ENCODE data around the gene GFM1. TPM values are rescaled to one million over a fixed set of nuclear protein-coding genes. Genes with fewer than 3 reads are reported as not detected.

The GFM1 gene
- total and polyA plus RNA-seq, 2 donors (not counting 3 experiments of a cell fraction or from before 2014, with no cell fraction given): 14.9 to 68.6 TPM

DNA sequence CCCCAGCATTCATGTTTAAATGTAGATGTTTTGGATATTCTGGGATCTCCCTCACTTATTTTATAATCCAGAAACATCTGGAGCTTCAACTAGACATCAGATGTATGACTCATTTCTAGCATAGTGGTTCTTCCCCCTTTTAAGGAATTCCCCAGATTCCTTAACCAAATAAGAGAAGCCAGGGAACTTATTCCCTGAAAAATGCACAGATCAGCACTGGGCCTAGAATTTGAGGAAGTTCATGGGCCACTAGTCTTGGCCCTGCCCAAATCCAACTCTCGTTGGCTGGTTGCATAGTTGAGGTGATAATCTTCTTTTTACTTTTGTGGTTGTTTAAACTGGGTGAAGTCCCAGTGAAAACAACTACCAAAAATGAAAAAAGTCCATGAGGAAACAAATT, 67.6 kb downstream of the GFM1 start:
- Histone ChIP-seq H3K4me1 (ENCODE audit: control insufficient read depth, extremely low read depth, insufficient read depth, low read length) (peaks cover 42% of the 10 kb centered on the region), H3K27ac (ENCODE audit: insufficient read depth, low read depth, low read length) (peak overlapping the region; percentile 70), H3K36me3 (ENCODE audit: control insufficient read depth in 2 of 2, extremely low read depth in 1 of 2, insufficient read depth in 2 of 2, low read length in 2 of 2) (no peaks in the 10 kb centered on the region), H3K4me3 (replicated peaks in 1 of 3; ENCODE audit: insufficient read depth in 1 of 3, low read depth in 1 of 3, low read length in 3 of 3) (no peak overlapping the region), H3K9me3 (replicated peaks; ENCODE audit: control insufficient read depth, insufficient read depth, low read length) (no peaks in the 10 kb centered on the region), H3K4me2 (ENCODE audit: insufficient read depth, low read length) (no peak overlapping the region), H4K20me1 (replicated peaks; ENCODE audit: control insufficient read depth, extremely low read depth, insufficient read depth, low read length) (no peaks in the 10 kb centered on the region), H3K9ac (replicated peaks; ENCODE audit: extremely low read depth, insufficient read depth, low read length) (no peak overlapping the region), H3K79me2 (ENCODE audit: control insufficient read depth, insufficient read depth, low read length) (no peaks in the 10 kb centered on the region), H3K9me1 (replicated peaks; ENCODE audit: control insufficient read depth, extremely low read depth, insufficient read depth, low read length) (no peaks in the 10 kb centered on the region), H2AFZ (ENCODE audit: low read depth, low read length) (no peak overlapping the region), H3K27me3 (ENCODE audit: control insufficient read depth in 2 of 2, insufficient read depth in 2 of 2, low read length in 2 of 2) (no peaks in the 10 kb centered on the region)
- FAIRE-seq (no peak), DNase-seq (ENCODE audit: low read depth, low spot score) (peak; percentile 58)
- ChIA-PET POLR2A (no interaction called here), CTCF (interaction anchor here (0.7 to 3.8 kb wide), 6 partner anchors 11 to 77 kb away, joined by 3 to 29 read pairs (median 4); partner anchors contain the start of gene RARRES1)
- intact Hi-C loops (cut with micrococcal nuclease) (loop anchor here (2.0 to 10.0 kb wide), 3 partner anchors 39 to 1053 kb away; partner anchors contain the start of gene LXN), dilution Hi-C loops (cut with MboI; ENCODE audit: extremely low pct_ligation_motif_present, low sequenced_read_pairs) (no loop called here)
- BruUV-seq (replicated peaks): no TSS peak
- TF ChIP-seq FOS (IDR thresholded peaks at IDR 0.05; ENCODE audit: borderline replicate concordance, insufficient read depth, low read length) (peak; percentile 50), JUN (IDR thresholded peaks at IDR 0.05; ENCODE audit: borderline replicate concordance, insufficient read depth, insufficient read length, low read depth) (peak; percentile 59), MYC (IDR thresholded peaks at IDR 0.05; ENCODE audit: low read depth, low read length) (no peak)
- TF ChIP-seq, protein P1, sequence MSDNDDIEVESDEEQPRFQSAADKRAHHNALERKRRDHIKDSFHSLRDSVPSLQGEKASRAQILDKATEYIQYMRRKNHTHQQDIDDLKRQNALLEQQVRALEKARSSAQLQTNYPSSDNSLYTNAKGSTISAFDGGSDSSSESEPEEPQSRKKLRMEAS (IDR thresholded peaks at IDR 0.05; ENCODE audit: insufficient read depth, insufficient read length): no peak

DNA sequence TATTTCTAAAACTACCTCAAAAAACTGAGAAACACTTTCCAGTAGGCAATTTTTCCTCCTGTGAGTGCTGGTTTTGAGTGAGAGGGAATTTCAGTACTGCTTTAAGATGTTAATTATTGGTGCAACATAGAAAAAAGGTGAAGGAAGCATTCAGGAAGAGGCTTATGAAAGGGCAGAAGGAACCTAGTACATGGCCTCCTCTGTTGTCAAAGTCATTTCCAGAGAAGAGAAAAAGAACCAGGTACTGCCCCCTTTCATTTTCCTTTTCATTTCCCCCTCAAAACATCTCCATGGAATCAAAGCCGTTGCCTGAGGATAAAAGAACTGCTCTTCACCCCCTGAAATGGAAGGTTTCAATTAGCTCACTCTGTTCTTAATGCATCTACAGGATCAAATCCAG, 68.1 kb downstream of the GFM1 start:
- Histone ChIP-seq H3K36me3 (ENCODE audit: control insufficient read depth in 2 of 2, extremely low read depth in 1 of 2, insufficient read depth in 2 of 2, low read length in 2 of 2) (no peaks in the 10 kb centered on the region), H3K79me2 (ENCODE audit: control insufficient read depth, insufficient read depth, low read length) (no peaks in the 10 kb centered on the region), H3K9me3 (replicated peaks; ENCODE audit: control insufficient read depth, insufficient read depth, low read length) (no peaks in the 10 kb centered on the region), H2AFZ (ENCODE audit: low read depth, low read length) (no peak overlapping the region), H3K27me3 (ENCODE audit: control insufficient read depth in 2 of 2, insufficient read depth in 2 of 2, low read length in 2 of 2) (no peaks in the 10 kb centered on the region), H3K9me1 (replicated peaks; ENCODE audit: control insufficient read depth, extremely low read depth, insufficient read depth, low read length) (no peaks in the 10 kb centered on the region), H3K4me3 (replicated peaks in 1 of 3; ENCODE audit: insufficient read depth in 1 of 3, low read depth in 1 of 3, low read length in 3 of 3) (no peak overlapping the region), H3K4me1 (ENCODE audit: control insufficient read depth, extremely low read depth, insufficient read depth, low read length) (peaks cover 46% of the 10 kb centered on the region), H3K4me2 (ENCODE audit: insufficient read depth, low read length) (no peak overlapping the region), H3K9ac (replicated peaks; ENCODE audit: extremely low read depth, insufficient read depth, low read length) (no peak overlapping the region), H4K20me1 (replicated peaks; ENCODE audit: control insufficient read depth, extremely low read depth, insufficient read depth, low read length) (no peaks in the 10 kb centered on the region), H3K27ac (ENCODE audit: insufficient read depth, low read depth, low read length) (peak overlapping the region; percentile 59)
- intact Hi-C loops (cut with micrococcal nuclease): loop anchor here (2.0 to 10.0 kb wide), 3 partner anchors 40 to 1052 kb away; partner anchors contain the start of gene LXN
- dilution Hi-C loops (cut with MboI; ENCODE audit: extremely low pct_ligation_motif_present, low sequenced_read_pairs): no loop called here
- POLR2A ChIA-PET: interaction anchor here (1.5 kb wide), 1 partner anchor 9 kb away, joined by 4 read pairs; no protein-coding TSS in a partner anchor
- BruUV-seq (replicated peaks): no TSS peak
- DNase-seq (ENCODE audit: low read depth, low spot score) (no peak), FAIRE-seq (no peak)
- TF ChIP-seq POLR2A (IDR thresholded peaks at IDR 0.05; ENCODE audit: low read depth, low read length): no peak
- TF ChIP-seq CTCF (IDR thresholded peaks at IDR 0.05; ENCODE audit: extremely low read depth in 1 of 2, insufficient read depth in 1 of 2, low read depth in 1 of 2, low read length in 2 of 2): no peak
- TF ChIP-seq MYC (IDR thresholded peaks at IDR 0.05; ENCODE audit: low read depth, low read length): no peak
- no peak for TF ChIP-seq FOS (IDR thresholded peaks at IDR 0.05; ENCODE audit: borderline replicate concordance, insufficient read depth, low read length)
- TF ChIP-seq POLR2AphosphoS5 (IDR thresholded peaks at IDR 0.05; ENCODE audit: insufficient read depth, low read depth, low read length): no peak
- no peak for TF ChIP-seq EZH2 (IDR thresholded peaks at IDR 0.05; ENCODE audit: borderline replicate concordance, low read depth, low read length, severe bottlenecking)
- TF ChIP-seq, protein P1 (IDR thresholded peaks at IDR 0.05; ENCODE audit: insufficient read depth, insufficient read length): no peak
- TF ChIP-seq GATA2 (IDR thresholded peaks at IDR 0.05; ENCODE audit: insufficient read depth, insufficient read length, low read depth, low read length): no peak
- TF ChIP-seq JUN (IDR thresholded peaks at IDR 0.05; ENCODE audit: borderline replicate concordance, insufficient read depth, insufficient read length, low read depth): no peak
- CTCF ChIA-PET: interaction anchor here (1.1 to 3.8 kb wide), 10 partner anchors 8 to 82 kb away, joined by 3 to 29 read pairs (median 10); partner anchors contain the start of genes GFM1 and LXN

Data from endothelial cell of umbilical vein (primary cell).